ENCODE data around the gene SCN5A.

Gene SCN5A

DNA sequence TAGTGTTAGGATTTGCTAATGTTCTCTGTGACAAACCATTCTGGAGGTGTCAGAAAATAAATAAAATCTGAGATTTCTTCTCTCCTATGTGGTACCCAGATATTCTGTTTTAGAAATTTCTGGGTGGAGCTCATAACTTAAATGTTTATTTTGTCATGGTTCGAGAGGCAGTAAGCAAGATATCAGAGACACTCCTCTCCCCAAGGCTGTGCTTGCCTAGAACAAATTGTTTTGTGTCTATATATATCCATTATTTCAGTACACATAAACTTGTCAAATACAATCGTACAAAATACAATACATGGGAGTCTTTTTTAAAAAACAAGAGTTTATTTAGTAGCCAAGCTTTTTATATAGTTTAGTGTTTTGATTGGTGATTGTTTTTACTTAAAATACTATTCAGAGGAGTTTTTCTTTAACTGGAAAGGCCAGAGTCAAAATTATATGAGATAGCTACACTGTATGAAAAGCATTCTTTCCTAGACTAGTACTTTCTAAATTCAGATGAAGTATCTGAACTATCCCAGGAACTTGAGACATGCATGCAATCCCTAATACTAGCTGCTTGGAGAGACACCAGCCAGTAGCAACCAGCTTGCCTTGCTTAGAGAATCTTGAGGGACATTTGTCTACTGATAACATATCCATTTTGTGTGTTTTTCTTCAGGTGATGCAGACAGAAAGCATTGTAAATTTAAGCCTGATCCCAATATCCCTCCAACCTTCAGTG lies 148.6 kb downstream of the SCN5A start:
- no peak for TF ChIP-seq MYC (IDR thresholded peaks at IDR 0.05; ENCODE audit: low read depth, low read length)
- TF ChIP-seq, protein P1, sequence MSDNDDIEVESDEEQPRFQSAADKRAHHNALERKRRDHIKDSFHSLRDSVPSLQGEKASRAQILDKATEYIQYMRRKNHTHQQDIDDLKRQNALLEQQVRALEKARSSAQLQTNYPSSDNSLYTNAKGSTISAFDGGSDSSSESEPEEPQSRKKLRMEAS (IDR thresholded peaks at IDR 0.05; ENCODE audit: low read depth, low read length) = no peak
- TF ChIP-seq POLR2A (IDR thresholded peaks at IDR 0.05; ENCODE audit: extremely low read depth, insufficient read length) = no peak
- TF ChIP-seq, protein P2, sequence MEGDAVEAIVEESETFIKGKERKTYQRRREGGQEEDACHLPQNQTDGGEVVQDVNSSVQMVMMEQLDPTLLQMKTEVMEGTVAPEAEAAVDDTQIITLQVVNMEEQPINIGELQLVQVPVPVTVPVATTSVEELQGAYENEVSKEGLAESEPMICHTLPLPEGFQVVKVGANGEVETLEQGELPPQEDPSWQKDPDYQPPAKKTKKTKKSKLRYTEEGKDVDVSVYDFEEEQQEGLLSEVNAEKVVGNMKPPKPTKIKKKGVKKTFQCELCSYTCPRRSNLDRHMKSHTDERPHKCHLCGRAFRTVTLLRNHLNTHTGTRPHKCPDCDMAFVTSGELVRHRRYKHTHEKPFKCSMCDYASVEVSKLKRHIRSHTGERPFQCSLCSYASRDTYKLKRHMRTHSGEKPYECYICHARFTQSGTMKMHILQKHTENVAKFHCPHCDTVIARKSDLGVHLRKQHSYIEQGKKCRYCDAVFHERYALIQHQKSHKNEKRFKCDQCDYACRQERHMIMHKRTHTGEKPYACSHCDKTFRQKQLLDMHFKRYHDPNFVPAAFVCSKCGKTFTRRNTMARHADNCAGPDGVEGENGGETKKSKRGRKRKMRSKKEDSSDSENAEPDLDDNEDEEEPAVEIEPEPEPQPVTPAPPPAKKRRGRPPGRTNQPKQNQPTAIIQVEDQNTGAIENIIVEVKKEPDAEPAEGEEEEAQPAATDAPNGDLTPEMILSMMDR (IDR thresholded peaks at IDR 0.05; ENCODE audit: low read depth, low read length) = no peak
- DNase-seq (ENCODE audit: low read depth) = no peak
- H3K4me3 ChIP-seq (ENCODE audit: low read depth, low read length) = no peak overlapping the region
